ENCODE data around the gene BCAS3.

GRCh38 chr17:61423967-61424649 lies 746.5 kb downstream of the BCAS3 start:
- TF ChIP-seq POLR2AphosphoS5 (IDR thresholded peaks at IDR 0.05; ENCODE audit: low read depth, low read length) (no peak), POLR2A (IDR thresholded peaks at IDR 0.05; ENCODE audit: low read depth, low read length) (no peak), TAF1 (IDR thresholded peaks at IDR 0.05; ENCODE audit: low read depth, low read length) (no peak)
